Measurements from ENCODE around the gene SLC35E2B.

SLC35E2B gene

GRCh38 chr1:1614954-1615255, 77.7 kb downstream of the SLC35E2B start:
- DNase-seq (ENCODE audit: low read depth in 2 of 2, low spot score in 1 of 2): no peak

GRCh38 chr1:1614204-1614953, 78.2 kb downstream of the SLC35E2B start:
- DNase-seq (ENCODE audit: low read depth in 2 of 2, low spot score in 1 of 2): no peak

GRCh38 chr1:1613509-1614082, 79.0 kb downstream of the SLC35E2B start:
- no peak for DNase-seq (ENCODE audit: low read depth in 2 of 2, low spot score in 1 of 2)

- DNase-seq (ENCODE audit: low read depth in 2 of 2, low spot score in 1 of 2): no peak
Observed at GRCh38 chr1:1612104-1612400, 80.5 kb downstream of the SLC35E2B start.

- DNase-seq (ENCODE audit: low read depth in 2 of 2, low spot score in 1 of 2): no peak
Observed at GRCh38 chr1:1610796-1611195, 81.8 kb downstream of the SLC35E2B start.

- DNase-seq (ENCODE audit: low read depth in 2 of 2, low spot score in 1 of 2): no peak
Observed at GRCh38 chr1:1609822-1610485, 82.6 kb downstream of the SLC35E2B start.
